ENCODE data around the gene NELL1.

Gene NELL1

GRCh38 chr11:21588754-21589153, 919.4 kb downstream of the NELL1 start:
- DNase-seq (ENCODE audit: low read depth) = no peak
- no peak overlapping the region for H3K4me3 ChIP-seq (ENCODE audit: low read length)
- TF ChIP-seq, protein P1, sequence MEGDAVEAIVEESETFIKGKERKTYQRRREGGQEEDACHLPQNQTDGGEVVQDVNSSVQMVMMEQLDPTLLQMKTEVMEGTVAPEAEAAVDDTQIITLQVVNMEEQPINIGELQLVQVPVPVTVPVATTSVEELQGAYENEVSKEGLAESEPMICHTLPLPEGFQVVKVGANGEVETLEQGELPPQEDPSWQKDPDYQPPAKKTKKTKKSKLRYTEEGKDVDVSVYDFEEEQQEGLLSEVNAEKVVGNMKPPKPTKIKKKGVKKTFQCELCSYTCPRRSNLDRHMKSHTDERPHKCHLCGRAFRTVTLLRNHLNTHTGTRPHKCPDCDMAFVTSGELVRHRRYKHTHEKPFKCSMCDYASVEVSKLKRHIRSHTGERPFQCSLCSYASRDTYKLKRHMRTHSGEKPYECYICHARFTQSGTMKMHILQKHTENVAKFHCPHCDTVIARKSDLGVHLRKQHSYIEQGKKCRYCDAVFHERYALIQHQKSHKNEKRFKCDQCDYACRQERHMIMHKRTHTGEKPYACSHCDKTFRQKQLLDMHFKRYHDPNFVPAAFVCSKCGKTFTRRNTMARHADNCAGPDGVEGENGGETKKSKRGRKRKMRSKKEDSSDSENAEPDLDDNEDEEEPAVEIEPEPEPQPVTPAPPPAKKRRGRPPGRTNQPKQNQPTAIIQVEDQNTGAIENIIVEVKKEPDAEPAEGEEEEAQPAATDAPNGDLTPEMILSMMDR (conservative IDR thresholded peaks at IDR 0.05; ENCODE audit: low read depth, low read length) = no peak

- TF ChIP-seq, protein P1 (conservative IDR thresholded peaks at IDR 0.05; ENCODE audit: low read depth, low read length) = no peak
- no peak for DNase-seq (ENCODE audit: low read depth)
- H3K4me3 ChIP-seq (ENCODE audit: low read length) = no peak overlapping the region
Measured at GRCh38 chr11:21602699-21603098, 933.3 kb downstream of the NELL1 start.

DNA sequence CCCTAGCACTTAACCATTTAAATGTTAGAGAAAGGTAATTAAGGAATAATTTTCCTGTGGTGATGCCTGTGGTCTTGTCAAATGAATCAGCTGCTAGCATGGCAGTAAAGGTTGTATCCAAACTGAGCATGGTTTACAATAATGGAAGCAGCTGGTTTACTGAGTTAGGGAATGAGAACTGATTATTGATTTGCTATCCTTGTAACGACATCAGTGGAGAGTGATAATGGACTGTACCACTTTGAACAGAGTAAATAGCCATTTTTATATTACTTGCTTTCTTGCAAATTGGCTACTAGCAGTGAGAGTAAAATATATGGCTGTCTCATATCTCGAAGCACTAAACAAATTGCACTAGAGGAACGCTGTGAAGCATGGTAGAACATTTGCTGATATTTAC, 934.5 kb downstream of the NELL1 start:
- H3K4me3 ChIP-seq (ENCODE audit: low read length) = no peak overlapping the region
- no peak for DNase-seq (ENCODE audit: low read depth)
- TF ChIP-seq, protein P1 (conservative IDR thresholded peaks at IDR 0.05; ENCODE audit: low read depth, low read length) = no peak

- no peak for DNase-seq (ENCODE audit: low read depth)
- no peak overlapping the region for H3K4me3 ChIP-seq (ENCODE audit: low read length)
- TF ChIP-seq, protein P1 (conservative IDR thresholded peaks at IDR 0.05; ENCODE audit: low read depth, low read length) = no peak
Measured at GRCh38 chr11:21604564-21604963, 935.2 kb downstream of the NELL1 start.

DNA sequence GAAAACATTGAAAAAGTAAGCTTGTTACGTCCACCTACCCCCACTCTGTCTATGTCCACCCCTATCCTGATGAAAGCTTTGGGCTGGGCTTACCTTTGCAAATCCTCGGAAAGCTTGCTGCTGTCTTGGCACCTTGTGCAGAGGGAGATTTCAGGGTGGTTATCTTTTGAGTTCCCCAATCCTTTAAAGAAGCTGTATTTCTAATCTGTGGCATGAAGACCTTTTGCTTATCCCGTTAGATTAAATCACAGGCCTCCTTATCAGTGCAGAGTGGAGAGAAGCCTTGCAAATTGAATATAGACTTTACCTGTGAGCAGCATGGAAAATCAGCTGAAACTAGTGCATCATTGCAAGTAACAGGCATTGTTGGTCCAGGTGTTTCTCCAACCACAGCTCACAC, 942.9 kb downstream of the NELL1 start:
- no peak for DNase-seq (ENCODE audit: low read depth)
- TF ChIP-seq, protein P1 (conservative IDR thresholded peaks at IDR 0.05; ENCODE audit: low read depth, low read length) = no peak
- H3K4me3 ChIP-seq (ENCODE audit: low read length) = no peak overlapping the region

DNA sequence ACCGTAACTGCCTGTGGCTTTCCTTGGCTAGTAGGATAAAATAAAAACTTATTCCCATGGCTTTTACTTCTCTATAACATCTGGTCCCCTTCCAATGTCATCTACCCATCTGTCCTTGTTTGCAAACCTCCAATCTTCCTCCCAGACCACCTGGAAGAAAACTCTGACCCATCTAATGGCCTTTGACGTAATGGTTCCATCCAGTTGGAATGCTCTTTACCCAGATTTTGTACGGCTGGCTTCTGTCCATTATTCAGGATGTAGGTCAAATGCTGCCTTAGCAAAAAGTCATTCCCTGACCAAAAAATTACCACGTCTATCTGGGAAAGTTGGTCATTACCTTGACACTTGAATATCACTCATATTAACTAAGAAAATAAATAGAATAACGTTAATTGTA, 945.6 kb downstream of the NELL1 start:
- no peak for DNase-seq (ENCODE audit: low read depth)
- H3K4me3 ChIP-seq (ENCODE audit: low read length) = no peak overlapping the region
- TF ChIP-seq, protein P1 (conservative IDR thresholded peaks at IDR 0.05; ENCODE audit: low read depth, low read length) = no peak

GRCh38 chr11:21615955-21616371, 946.6 kb downstream of the NELL1 start:
- no peak overlapping the region for H3K4me3 ChIP-seq (ENCODE audit: low read length)
- TF ChIP-seq, protein P1 (conservative IDR thresholded peaks at IDR 0.05; ENCODE audit: low read depth, low read length) = no peak
- DNase-seq (ENCODE audit: low read depth) = no peak

Measured in retinal pigment epithelial cell (primary cell).